GM11168 (cell line): ENCODE data around the gene SNURF.
"Not testable (repeated sequence)": the region's sequence is repeated elsewhere in the genome, so short reads cannot be mapped to it uniquely, and the experiment has no call there.

ENCODE experiments used
- in situ Hi-C: fragments of 300-500 bp; cut with MboI; formaldehyde crosslinking; loops from one replicate; pipeline ENCODE4 v1.12.0; 2022; ENCODE audit warnings: low sequenced_read_pairs; ENCODE audit not compliant: unreplicated experiment

Gene SNURF

DNA sequence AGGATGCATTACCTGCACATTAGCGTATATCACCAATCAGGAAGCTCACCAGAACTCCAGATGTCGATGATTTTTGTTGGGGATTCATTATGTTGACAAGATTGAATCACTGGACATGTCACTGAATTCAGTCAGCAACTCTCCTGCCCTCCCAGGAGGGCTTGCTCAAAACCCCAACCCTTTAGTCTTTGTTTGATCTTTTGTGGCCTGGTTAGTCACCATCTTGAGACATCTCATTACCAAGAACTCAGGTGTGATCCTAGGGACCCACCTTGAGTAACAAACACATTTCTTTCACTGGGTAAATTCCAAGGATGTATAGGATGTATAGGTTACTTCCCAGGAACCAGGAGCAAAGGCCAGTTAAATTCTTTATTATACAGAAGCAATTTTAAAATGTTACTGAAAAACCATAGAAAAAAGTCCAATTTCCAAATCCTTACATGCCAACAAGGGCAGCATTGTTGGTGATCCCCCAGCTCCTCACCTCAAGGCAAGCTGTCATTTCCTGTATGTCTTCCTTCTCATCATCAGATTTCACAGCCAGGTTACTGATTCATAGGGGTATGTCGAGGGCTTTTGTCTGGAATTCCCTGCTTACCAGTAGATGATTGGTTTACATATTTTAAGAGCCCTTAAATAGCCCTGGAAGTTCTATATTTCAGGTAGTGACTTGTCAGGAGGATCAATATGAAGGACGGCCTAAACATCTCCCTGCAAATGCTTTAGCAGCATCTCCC is 11.7 kb downstream of the SNURF start:
- in situ Hi-C loops = no loop called here

DNA sequence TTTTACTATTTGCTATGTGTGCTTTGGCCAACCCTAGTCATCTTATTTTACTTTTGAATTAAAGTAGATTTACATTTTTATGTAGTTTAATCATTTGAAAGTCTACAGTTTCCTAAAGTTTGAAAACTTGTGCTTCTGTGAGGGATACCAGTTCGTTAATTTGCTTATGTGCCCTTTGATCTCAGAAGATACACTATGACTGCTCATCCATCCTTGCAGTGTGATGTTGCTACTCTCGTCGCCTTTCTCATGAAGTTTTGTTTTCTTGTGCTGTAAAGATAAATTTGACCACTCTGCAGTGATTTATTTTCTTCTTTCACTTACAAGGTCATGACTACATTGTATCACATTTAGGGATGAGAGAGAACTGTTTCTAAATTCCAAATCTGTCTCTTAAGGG is 16.3 kb downstream of the SNURF start:
- in situ Hi-C loops = no loop called here

DNA sequence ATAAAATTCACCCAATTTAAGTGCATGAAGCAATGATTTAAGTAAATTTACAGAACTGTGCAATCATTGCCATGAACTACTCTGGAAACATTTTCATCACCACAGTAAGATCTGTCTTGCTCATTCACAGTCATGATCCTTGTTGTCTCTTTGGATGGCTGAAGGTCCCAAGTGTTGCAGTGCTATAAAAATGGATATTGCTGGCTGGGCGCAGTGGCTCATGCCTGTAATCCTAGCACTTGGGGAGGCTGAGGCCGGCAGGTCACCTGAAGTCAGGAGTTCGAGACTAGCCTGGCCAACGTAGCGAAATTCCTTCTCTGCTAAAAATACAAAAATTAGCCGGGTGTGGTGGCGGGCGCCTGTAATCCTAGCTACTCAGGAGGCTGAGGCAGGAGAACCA is 17.0 kb downstream of the SNURF start:
- in situ Hi-C loops = no loop called here

DNA sequence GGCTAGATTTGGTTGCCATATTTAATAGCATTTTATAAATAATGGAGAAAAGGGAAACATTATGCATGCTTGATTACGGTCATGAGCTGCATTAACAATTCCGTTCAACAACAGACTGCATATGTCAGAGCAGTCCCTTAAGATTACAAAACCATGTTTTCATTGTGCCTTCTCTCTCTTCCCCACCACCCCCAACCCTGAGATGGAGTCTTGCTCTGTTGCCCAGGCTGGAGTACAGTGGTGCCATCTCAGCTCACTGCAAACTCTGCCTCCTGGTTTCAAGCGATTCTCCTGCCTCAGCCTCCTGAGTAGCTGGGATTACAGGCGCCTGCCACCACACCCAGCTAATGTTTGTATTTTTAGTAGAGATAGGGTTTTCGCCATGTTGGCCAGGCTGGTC is 17.9 kb downstream of the SNURF start:
- in situ Hi-C loops = not testable (repeated sequence)

DNA sequence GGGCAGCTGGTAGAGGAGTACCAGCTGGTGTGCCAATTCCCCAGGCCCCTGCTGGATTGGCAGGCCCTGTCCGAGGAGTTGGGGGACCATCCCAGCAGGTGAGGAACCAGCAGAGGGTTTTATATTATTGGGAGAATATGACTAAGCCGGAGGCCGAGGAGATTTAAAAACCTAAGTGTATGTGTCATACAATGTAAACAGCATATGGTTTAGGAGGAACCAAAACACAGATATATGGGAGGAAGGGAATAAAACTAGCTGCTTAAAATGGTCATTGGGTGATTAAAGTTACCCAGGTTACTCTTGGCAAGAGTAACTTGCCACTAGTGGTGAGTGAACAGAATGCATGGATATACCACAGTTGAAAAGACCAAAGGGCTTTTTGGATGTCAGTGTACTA is 22.1 kb downstream of the SNURF start:
- in situ Hi-C loops = no loop called here

DNA sequence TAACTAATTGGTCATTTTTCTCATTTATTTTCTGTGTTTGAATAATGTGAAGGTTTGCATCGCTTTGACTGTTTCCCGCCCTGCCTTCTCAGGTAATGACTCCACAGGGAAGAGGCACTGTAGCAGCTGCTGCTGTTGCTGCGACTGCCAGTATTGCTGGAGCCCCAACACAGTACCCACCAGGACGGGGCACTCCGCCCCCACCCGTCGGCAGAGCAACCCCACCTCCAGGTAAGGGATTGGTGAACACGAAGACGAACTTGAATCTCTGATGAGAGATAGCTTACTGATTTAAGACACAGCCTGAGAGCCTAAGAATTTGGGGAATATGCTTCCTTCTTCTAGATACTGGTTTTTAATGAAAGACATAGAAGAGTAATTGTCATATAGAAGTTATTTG is 22.9 kb downstream of the SNURF start:
- in situ Hi-C loops = no loop called here

DNA sequence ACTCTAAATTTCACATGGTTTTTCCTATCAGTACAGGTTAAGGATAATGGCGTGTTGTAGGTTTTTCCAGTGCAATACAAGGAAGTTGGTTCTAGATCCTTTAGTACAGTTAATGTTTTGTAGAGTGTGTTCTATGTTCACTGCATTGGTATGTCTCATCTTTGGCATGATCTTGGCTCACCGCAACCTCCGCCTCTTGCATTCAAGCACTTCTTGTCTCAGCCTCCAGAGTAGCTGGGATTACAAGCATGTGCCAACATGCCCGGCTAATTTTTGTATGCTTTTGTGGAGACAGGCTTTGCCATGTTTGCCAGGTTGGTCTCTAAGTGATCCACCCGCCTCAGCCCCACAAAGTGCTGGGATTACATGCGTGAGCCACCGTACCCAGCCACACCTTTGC is 30.4 kb downstream of the SNURF start:
- in situ Hi-C loops = no loop called here

DNA sequence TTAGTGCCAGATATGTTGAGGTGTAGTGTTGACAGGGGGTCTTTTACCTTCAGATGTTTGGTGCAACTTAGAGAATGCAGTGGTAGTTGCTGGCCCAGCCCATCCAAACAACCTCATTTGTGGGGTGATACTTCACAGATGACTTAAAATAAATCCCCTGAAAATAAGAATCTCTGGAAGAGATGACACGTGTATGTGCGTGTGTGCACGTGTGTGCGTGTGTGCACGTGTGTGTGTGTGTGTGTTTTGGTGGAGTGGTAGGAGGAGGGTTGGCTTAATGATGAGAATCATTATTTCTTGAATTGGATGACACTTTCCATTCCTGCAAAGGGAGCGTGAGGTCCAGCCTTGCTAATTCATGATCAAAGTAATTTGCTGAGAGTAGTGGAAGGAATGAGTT is 31.9 kb downstream of the SNURF start:
- in situ Hi-C loops = no loop called here
